Activated CD4-positive, alpha-beta T cell treated with anti-CD3 and anti-CD28 coated beads, Interleukin-2, amount 50 U/mL, for 4 hours (primary cell): ENCODE data around the gene RPL34.
A peak's percentile ranks its signal among the peaks of the same experiment; 100 is the strongest.

Source experiments
- DNase-seq, 2 experiments: peaks; one replicate each; pipeline ENCODE4 v3.0.0-alpha.2; 2020

RPL34 gene

DNA sequence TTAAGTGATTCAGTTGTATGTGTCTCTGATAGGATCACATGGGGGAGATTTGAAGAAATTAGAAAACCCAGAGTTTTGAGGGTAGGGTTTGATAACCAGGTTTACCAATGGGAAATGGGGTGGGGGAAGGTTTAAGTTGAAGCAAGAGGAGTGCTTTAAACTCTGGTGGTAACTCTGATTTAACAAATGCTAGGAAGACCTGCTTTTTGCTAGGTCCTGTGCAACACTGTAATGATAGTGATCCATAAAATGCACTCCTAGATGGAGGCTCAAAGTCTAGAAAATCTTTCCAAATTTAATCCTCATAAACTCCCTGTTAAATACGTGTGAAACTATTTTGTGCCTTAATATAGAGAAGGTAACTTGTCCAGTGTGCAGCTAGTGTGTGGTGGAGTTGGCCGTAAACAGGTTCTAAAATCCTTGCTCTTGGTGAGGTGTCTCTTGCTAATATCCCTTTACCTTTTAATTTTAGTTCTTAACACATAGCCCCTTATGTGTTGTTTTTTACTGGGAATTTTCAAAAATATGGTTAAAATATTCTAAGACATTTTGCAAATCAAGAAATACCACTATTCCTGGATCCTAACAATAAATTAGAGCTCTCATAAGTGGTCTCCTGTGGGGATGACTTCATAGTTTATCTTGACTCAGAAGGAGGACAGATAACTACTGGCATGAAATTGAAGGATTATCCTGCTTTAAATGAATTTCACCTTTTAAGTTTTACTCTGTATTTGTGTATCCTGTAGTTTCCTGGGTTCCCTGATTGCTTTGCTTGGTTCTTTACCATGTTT is 4.1 kb downstream of the RPL34 start:
- DNase-seq, result no peak

- no peak for DNase-seq
These were observed 5.7 kb downstream of the RPL34 start for GRCh38 chr4:108626056-108626455.

DNA sequence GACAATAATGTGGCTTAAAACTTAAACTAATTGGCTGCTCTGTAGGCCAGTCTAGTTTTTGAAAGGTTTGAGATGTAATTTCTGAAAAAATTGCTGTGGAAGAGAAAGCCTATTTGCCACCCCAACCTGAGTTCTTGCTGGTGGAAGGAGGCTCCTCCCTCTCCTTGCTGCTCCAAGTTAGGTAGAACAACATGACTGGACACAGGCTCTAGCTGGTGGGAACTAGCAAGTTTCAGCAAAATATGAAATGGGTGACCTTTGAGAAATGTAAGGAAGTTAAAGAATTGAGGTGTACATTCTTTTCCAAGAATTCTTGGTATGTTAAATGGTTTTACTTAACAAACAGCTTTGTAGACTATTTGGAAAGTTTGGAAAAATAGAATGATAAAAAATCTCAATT is 8.0 kb downstream of the RPL34 start:
- DNase-seq, result no peak

DNA sequence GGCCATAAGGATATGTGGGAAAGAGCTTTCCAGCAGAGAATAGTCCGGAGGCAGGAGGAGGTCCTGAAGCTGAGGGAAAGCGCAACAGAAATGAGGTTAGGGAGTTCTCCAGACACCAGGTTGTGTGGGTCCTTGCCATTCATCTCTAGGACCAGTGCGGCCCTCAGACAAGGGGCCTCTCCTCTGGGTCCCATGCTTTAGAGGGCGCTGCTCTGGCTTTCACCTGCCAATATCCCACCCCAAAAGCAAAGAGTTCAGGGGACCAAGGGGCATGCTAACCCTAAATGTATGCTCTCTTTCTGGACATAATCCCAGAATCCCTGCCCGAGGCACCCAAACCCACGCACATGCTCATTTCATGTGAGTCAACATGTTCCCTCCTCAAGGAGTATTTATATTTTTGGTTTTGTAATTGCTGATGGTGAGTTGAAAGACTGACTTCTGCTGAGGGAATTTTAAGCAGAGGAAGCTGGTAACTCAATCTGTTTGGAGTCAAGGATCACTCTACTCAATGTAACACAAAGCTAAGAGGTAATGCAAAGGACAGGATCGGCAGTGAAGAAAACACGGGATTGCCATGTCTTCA is 14.8 kb downstream of the RPL34 start:
- no peak for DNase-seq

DNA sequence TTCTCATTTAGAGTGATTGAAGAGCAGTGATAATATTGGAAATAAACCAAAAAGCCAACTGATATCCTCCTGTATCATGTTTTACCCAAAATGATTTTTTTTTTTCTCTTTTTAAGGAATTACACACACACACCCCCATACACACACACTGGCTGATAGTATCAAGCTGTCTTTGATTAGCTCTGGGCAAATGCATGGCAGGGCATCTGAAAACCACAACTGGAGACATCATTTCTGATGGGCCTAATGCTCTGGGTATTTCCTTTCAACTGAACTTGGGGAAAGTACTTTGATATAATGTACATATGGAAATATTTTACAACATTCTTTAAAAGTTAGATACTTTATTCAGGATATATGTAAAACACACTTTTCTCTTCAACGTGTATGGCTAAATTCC is 15.9 kb downstream of the RPL34 start:
- DNase-seq, result no peak

- no peak for DNase-seq
These were observed 17.5 kb downstream of the RPL34 start for GRCh38 chr4:108637856-108638255.

DNA sequence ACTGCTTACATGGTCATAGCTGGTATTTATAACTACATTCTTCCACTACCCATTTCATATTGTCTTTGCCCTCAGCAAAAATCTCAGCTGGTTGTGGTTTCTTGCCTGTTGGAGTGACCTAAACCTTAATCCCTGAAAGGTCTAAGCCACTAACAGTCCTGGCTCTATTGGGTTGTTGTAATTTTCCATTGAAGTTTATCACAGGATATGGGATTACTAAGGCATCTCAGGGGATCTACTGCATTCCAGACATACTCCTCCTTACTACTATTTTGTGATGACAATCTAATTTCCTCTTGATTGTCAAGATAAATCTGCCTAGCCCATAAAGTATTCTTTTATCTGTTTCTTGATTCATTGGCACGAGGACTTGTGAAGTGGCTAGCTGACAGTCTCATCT is 23.9 kb downstream of the RPL34 start:
- DNase-seq, result no peak

DNA sequence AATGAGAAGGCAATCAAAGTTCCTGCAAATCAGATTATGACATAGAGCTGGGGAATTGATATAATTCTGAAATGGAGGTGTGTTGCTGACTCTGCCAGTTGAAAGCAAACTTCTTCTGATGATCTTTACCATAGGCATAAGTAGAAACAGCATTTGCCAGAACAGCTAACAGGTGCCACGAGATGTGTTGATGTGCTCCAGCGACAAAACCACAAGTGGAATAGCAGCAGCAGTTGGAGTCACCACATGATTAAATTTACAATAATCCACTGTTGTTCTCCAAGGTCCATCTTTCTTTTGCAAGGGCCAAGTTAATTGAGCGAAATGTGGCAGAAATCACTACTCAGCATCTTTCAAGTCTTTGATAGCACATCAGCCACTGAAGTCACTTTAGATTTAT is 26.3 kb downstream of the RPL34 start:
- no peak for DNase-seq

- DNase-seq, result no peak
These were observed 29.5 kb downstream of the RPL34 start for GRCh38 chr4:108649863-108650211.

DNA sequence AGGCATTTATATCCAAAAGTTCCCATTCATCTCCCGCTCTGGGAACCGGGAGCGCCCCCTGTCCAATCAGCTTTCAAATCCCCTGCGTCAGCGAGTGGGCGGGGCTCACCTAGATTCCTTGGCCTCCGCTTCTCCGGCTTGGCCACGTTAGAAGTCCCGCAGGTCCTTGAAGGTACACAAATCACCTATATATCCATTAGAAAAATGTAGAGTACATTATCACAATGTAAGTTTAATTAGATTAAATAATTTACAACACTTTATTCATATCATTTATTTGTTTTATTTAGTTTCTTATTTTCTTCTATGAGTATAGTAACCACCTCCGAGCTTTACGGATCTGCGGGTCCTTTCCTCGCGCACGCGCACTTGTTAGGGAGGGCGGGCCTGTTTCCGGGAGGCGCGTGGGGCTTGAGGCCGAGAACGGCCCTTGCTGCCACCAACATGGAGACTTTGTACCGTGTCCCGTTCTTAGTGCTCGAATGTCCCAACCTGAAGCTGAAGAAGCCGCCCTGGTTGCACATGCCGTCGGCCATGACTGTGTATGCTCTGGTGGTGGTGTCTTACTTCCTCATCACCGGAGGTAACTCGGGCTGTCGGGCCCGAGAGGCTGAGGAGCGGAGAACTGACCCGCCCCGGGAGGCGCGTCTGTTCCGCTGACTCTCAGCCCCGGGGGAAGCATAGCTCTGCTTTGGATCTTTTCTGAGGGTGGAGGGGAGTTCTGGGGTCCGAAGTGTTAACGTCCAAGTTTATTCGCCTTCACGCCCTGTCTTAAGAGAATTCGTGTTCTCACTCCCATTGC is 30.0 kb downstream of the RPL34 start, which contains the start of gene OSTC:
OSTC (plus strand) TSS at position 388 of the 802 bp plus-strand sequence; CDS start at position 445, 57 bp downstream.
- peak; percentile 89 to 90 for DNase-seq

DNA sequence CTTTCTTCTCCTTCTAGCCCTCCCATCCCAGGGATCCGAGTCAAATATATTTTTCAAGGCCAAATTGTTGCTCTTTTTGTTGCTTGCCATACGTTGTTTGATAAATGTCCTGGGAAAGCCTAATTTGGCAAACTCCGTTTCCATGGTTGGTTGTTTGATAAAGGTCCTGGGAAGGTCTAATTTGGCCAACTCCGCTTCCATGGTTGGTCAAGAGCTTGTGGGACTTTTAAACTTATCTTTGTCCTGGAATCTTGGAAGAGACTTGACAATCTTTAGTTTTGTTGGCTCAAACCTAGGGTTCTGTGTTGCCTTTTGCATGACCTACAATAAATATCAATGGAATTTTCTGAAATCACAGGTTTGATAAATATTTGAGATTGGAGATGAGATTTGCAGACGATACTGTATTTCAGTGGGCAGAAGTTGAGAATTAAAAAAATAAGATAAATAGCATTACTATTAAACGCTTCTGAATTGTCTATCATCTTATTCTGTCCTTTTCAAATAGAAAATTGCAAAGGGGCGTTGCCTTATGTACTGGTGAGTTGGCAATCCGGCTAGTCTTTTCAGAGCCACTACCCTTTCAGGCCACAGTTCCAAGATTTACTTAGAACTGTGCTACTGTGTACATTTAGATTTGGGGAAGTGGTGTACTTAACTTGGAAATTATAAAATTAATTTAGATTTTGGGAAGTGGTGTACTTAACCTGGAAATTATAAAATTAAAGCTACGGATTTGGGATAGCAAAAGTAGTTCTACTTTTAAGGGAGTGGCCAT is 30.8 kb downstream of the RPL34 start:
- DNase-seq, result no peak

- DNase-seq, result no peak
These were observed 42.3 kb downstream of the RPL34 start for GRCh38 chr4:108662629-108663028.

- no peak for DNase-seq
These were observed 54.1 kb downstream of the RPL34 start for GRCh38 chr4:108674356-108674977.
